Body of pancreas (tissue), 4 donors: ENCODE measurements around the gene VSX1.

Source experiments
- POLR2A ChIP-seq, 3 donors: fragments of 450-650 bp; IDR thresholded peaks; one replicate each; pipeline ENCODE4 v1.6.1; 2016; ENCODE audit warnings: antibody characterized with exemption in 3 of 3, mild to moderate bottlenecking in 2 of 3
- TF ChIP-seq, protein P1 (sequence below), 7 experiments: fragments of 450-650 bp in 4 of 7; fragments of 200-600 bp in 3 of 7; sonication (generic) in 3 of 7; IDR thresholded peaks; one replicate each; pipeline ENCODE4 v1.5.1; 2016 to 2019; ENCODE audit warnings: antibody characterized with exemption in 7 of 7

DNA sequence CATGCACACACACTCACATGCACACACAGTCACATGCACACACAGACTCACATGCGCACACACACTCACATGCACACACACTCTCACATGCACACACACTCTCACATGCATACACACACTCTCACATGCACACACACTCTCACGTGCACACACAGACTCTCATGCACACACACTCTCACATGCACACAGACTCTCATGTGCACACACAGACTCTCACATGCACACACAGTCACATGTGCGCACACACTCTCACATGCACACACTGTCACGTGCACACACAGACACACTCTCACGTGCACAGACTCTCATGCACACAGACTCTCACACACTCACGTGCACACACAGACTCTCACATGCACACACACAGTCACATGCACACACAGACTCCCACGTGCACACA, 36.6 kb upstream of the VSX1 start:
- TF ChIP-seq, protein P1, sequence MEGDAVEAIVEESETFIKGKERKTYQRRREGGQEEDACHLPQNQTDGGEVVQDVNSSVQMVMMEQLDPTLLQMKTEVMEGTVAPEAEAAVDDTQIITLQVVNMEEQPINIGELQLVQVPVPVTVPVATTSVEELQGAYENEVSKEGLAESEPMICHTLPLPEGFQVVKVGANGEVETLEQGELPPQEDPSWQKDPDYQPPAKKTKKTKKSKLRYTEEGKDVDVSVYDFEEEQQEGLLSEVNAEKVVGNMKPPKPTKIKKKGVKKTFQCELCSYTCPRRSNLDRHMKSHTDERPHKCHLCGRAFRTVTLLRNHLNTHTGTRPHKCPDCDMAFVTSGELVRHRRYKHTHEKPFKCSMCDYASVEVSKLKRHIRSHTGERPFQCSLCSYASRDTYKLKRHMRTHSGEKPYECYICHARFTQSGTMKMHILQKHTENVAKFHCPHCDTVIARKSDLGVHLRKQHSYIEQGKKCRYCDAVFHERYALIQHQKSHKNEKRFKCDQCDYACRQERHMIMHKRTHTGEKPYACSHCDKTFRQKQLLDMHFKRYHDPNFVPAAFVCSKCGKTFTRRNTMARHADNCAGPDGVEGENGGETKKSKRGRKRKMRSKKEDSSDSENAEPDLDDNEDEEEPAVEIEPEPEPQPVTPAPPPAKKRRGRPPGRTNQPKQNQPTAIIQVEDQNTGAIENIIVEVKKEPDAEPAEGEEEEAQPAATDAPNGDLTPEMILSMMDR (IDR thresholded peaks at IDR 0.05), result no peak
- no peak for TF ChIP-seq POLR2A (IDR thresholded peaks at IDR 0.05)
